Measurements from ENCODE around the gene PPP2R5E.

DNA sequence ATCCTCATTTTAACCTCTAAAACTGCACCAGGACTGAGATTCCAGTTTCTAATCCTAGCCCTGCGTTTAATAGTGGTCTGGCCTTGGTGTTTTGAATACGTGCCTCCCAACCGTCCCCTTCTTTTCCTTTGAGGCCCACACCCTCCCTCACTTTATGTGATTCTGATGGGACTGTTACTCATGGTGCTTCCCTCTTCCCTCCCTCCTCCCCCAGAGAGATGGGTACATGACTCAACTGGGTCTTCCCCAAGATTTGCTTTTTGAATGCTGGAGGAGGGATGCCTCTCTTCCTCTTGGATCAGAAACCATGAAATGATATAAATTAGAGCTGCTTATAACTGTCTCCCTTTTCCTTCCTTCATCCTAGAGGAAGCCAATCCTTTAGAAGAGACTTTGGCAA, 8.2 kb upstream of the PPP2R5E start:
- TF ChIP-seq, protein P1, sequence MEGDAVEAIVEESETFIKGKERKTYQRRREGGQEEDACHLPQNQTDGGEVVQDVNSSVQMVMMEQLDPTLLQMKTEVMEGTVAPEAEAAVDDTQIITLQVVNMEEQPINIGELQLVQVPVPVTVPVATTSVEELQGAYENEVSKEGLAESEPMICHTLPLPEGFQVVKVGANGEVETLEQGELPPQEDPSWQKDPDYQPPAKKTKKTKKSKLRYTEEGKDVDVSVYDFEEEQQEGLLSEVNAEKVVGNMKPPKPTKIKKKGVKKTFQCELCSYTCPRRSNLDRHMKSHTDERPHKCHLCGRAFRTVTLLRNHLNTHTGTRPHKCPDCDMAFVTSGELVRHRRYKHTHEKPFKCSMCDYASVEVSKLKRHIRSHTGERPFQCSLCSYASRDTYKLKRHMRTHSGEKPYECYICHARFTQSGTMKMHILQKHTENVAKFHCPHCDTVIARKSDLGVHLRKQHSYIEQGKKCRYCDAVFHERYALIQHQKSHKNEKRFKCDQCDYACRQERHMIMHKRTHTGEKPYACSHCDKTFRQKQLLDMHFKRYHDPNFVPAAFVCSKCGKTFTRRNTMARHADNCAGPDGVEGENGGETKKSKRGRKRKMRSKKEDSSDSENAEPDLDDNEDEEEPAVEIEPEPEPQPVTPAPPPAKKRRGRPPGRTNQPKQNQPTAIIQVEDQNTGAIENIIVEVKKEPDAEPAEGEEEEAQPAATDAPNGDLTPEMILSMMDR (conservative IDR thresholded peaks at IDR 0.05; ENCODE audit: low read length): no peak
- no peak for TF ChIP-seq EZH2phosphoT487 (IDR thresholded peaks at IDR 0.05; ENCODE audit: borderline replicate concordance, low read depth, low read length)

Data from OCI-LY7 (cell line).